Panc1 (cell line): ENCODE data around the gene FKBP1B. TPM values are rescaled to one million over a fixed set of nuclear protein-coding genes. Genes with fewer than 3 reads are reported as not detected.

Source experiments
- ATAC-seq: fragments of 200-7000 bp; cut with Tn5 transposase; 2 replicates; pipeline ENCODE4 v1.9.1; 2020; ENCODE audit warnings: mild to moderate bottlenecking, moderate library complexity
- BruUV-seq: library from RNA; stranded (reverse); fragments of 400-500 nt; replicated peaks from 2 replicates; lab custom pipeline; 2021; lab: Mats Ljungman, UMichigan
- CTCF ChIA-PET: fragments of 300-600 bp; sonication (Branson Sonifier 250); formaldehyde crosslinking; loops from one replicate; lab custom pipeline; 2022; ENCODE audit warnings: antibody characterized with exemption; lab: Charles Lee
- POLR2A ChIA-PET: fragments of 300-600 bp; sonication (Branson Sonifier 250); formaldehyde crosslinking; loops from one replicate; lab custom pipeline; 2022; ENCODE audit warnings: antibody characterized with exemption; lab: Charles Lee
- DNase-seq: peaks from one replicate; pipeline ENCODE4 v3.0.0-alpha.2; 2010; ENCODE audit warnings: low read depth, low spot score
- H3K27ac ChIP-seq: 2 replicates; pipeline ENCODE4 v1.5.1; 2011; ENCODE audit warnings: mild to moderate bottlenecking, low read length, inconsistent platforms
- H3K27me3 ChIP-seq: fragments of 200-500 bp; sonication (Bioruptor generic); 2 replicates; pipeline ENCODE4 v1.6.0; 2014; ENCODE audit warnings: low read length, inconsistent platforms; ENCODE audit not compliant: control insufficient read depth, insufficient read depth
- H3K36me3 ChIP-seq: fragments of 200-500 bp; sonication (Bioruptor generic); 2 replicates; pipeline ENCODE4 v1.5.1; 2014; ENCODE audit warnings: inconsistent platforms, mild to moderate bottlenecking, low read length, moderate library complexity; ENCODE audit not compliant: control insufficient read depth, insufficient read depth
- H3K4me1 ChIP-seq: 2 replicates; pipeline ENCODE4 v1.5.1; 2011; ENCODE audit warnings: inconsistent platforms, mild to moderate bottlenecking, low read length, moderate library complexity; ENCODE audit not compliant: control insufficient read depth, insufficient read depth
- H3K4me3 ChIP-seq, 2 experiments: 2 replicates each; pipeline ENCODE4 v1.5.1; 2011 to 2012; ENCODE audit warnings: low read depth in 2 of 2, low read length in 2 of 2, mild to moderate bottlenecking in 2 of 2, inconsistent platforms in 1 of 2, moderate library complexity in 1 of 2
- H3K9me3 ChIP-seq: fragments of 200-500 bp; sonication (Bioruptor generic); 2 replicates; pipeline ENCODE4 v1.5.1; 2014; ENCODE audit warnings: low read depth, mild to moderate bottlenecking, inconsistent platforms, low read length, moderate library complexity; ENCODE audit not compliant: control insufficient read depth, insufficient read depth
- CTCF ChIP-seq: fragments of 450-650 bp; IDR thresholded peaks from 2 replicates; pipeline ENCODE4 v1.5.1; 2017; ENCODE audit warnings: mild to moderate bottlenecking
- POLR2AphosphoS5 ChIP-seq: IDR thresholded peaks from 2 replicates; pipeline ENCODE4 v1.6.1; 2012; ENCODE audit warnings: mild to moderate bottlenecking, low read depth, low read length, moderate library complexity
- REST ChIP-seq, 2 experiments: IDR thresholded peaks; 2 replicates each; pipeline ENCODE4 v1.6.1; 2011 to 2012; ENCODE audit warnings: low read depth in 2 of 2, control low read depth in 1 of 2, low read length in 1 of 2, mild to moderate bottlenecking in 1 of 2, moderate library complexity in 1 of 2; ENCODE audit not compliant: insufficient read depth in 1 of 2
- SIN3A ChIP-seq: IDR thresholded peaks from 2 replicates; pipeline ENCODE4 v1.6.1; 2012; ENCODE audit warnings: low read depth, mild to moderate bottlenecking, low read length, moderate library complexity, borderline replicate concordance; ENCODE audit not compliant: insufficient read depth
- TCF7L2 ChIP-seq: IDR thresholded peaks from 2 replicates; pipeline ENCODE4 v1.6.1; 2011; ENCODE audit warnings: mild to moderate bottlenecking, low read depth, low read length, inconsistent platforms
- in situ Hi-C: cut with HindIII; loops from 2 replicates; pipeline ENCODE4 v1.10.0; 2016; ENCODE audit warnings: low sequenced_read_pairs, low pct_unique_long_range_greater_than_20kb
- intact Hi-C: fragments of 100-400 bp; cut with micrococcal nuclease; formaldehyde crosslinking; loops from one replicate; pipeline ENCODE4 v1.10.0; 2022; ENCODE audit not compliant: unreplicated experiment
- total RNA-seq: library from RNA; stranded (reverse); gene quantifications from one replicate; pipeline ENCODE4 v1.2.1, GENCODE V29; 2021; ENCODE audit not compliant: unreplicated experiment

Gene FKBP1B
- total RNA-seq, 1 experiment from 2014 or later: 19.9 TPM

- no peak overlapping the region for H3K4me3 ChIP-seq
- H3K27ac ChIP-seq: no peak overlapping the region
- ChIA-PET POLR2A (no interaction called here), CTCF (no interaction called here)
- ATAC-seq: no peak
- intact Hi-C loops: no loop called here
- H3K9me3 ChIP-seq: no peaks in the 10 kb centered on the region
- no peaks in the 10 kb centered on the region for H3K27me3 ChIP-seq
- no peak for DNase-seq
- BruUV-seq: no TSS peak
- in situ Hi-C loops: no loop called here
- peaks cover 25% of the 10 kb centered on the region for H3K36me3 ChIP-seq
- H3K4me1 ChIP-seq: peaks cover 4% of the 10 kb centered on the region; the same call in 1 of the 2 replicates
- TF ChIP-seq CTCF: no peak
- TF ChIP-seq SIN3A: no peak
- no peak for TF ChIP-seq REST (IDR thresholded peaks at IDR 0.05; ENCODE audit: insufficient read depth in 1 of 2, low read depth in 2 of 2, low read length in 1 of 2)
- no peak for TF ChIP-seq POLR2AphosphoS5
- no peak for TF ChIP-seq TCF7L2
These were observed 22.7 kb downstream of the FKBP1B start for GRCh38 chr2:24072259-24072658.

- H3K36me3 ChIP-seq: peaks cover 17% of the 10 kb centered on the region
- no peak overlapping the region for H3K27ac ChIP-seq
- in situ Hi-C loops: no loop called here
- no peaks in the 10 kb centered on the region for H3K27me3 ChIP-seq
- TF ChIP-seq CTCF (no peak), TCF7L2 (no peak), REST (IDR thresholded peaks at IDR 0.05; ENCODE audit: insufficient read depth in 1 of 2, low read depth in 2 of 2, low read length in 1 of 2) (no peak), SIN3A (no peak), POLR2AphosphoS5 (no peak)
- POLR2A ChIA-PET: no interaction called here
- DNase-seq (no peak), ATAC-seq (no peak)
- CTCF ChIA-PET: no interaction called here
- peaks cover 13% of the 10 kb centered on the region; the same call in 1 of the 2 replicates for H3K4me1 ChIP-seq
- no peak overlapping the region for H3K4me3 ChIP-seq
- BruUV-seq: no TSS peak
- intact Hi-C loops: no loop called here
- no peaks in the 10 kb centered on the region for H3K9me3 ChIP-seq
These were observed 24.3 kb downstream of the FKBP1B start for GRCh38 chr2:24073816-24074215.
